GM21619 (cell line): ENCODE results near the gene TMEM72.

ENCODE experiments used
- ATAC-seq: cut with Tn5 transposase; IDR thresholded peaks from one replicate; pipeline ENCODE4 v1.9.1; 2021; ENCODE audit not compliant: unreplicated experiment

Gene TMEM72

GRCh38 chr10:44951576-44952226, 40.6 kb downstream of the TMEM72 start:
- ATAC-seq: no peak

- ATAC-seq: no peak
These were observed 41.7 kb downstream of the TMEM72 start for GRCh38 chr10:44952779-44953231.

- no peak for ATAC-seq
These were observed 42.9 kb downstream of the TMEM72 start for GRCh38 chr10:44954042-44954441.

- ATAC-seq: no peak
These were observed 43.8 kb downstream of the TMEM72 start for GRCh38 chr10:44954962-44955361.

DNA sequence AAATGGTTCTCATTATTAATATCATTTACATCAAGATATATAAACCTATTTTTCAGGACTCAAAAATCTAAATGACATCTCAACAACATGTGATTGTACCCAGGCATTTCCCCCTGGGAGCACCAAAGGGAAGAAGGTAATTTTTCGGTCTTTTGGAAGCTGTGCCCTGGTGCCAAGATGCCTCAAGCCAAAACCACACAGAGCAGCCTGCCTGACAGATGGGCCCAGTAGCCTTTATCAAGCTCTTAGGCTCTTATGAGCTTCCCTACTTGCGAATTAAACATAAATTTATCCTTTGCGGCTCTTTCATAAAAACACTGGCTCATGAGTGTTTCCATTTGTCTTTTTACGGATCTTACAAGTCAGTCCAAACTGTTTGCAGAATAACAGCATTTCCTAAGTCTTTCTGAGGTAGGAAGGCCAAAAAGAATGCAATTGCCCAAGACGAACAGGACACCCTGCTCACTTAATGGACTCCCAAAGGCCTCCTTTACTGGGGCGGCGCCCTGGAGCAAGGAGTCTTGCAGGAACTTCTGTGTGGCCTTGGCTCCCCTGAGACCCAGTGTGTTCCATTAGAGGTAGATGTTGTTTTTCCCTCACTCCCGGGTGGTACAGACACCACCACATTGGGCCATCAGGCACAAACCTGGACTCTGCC, 44.4 kb downstream of the TMEM72 start:
- ATAC-seq: no peak

DNA sequence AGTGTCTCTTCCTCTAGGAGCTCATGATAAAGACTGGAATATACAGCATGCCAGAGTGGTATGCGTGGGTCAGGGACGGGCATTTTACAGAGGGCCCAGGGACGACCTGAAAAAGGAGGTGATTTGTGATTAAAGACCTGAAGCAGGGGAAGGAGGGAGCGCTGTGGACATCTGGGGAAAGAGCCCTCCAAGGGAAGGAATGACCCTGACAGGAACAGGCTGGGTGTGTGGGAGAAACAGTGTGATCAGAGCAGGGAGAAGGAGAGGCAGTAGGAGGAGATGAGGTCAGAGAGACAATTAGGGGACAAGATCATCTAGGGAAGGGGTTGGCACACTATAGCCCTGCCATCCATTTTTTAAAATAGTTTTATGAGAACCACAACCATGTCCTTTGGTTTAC, 45.1 kb downstream of the TMEM72 start:
- ATAC-seq: no peak

DNA sequence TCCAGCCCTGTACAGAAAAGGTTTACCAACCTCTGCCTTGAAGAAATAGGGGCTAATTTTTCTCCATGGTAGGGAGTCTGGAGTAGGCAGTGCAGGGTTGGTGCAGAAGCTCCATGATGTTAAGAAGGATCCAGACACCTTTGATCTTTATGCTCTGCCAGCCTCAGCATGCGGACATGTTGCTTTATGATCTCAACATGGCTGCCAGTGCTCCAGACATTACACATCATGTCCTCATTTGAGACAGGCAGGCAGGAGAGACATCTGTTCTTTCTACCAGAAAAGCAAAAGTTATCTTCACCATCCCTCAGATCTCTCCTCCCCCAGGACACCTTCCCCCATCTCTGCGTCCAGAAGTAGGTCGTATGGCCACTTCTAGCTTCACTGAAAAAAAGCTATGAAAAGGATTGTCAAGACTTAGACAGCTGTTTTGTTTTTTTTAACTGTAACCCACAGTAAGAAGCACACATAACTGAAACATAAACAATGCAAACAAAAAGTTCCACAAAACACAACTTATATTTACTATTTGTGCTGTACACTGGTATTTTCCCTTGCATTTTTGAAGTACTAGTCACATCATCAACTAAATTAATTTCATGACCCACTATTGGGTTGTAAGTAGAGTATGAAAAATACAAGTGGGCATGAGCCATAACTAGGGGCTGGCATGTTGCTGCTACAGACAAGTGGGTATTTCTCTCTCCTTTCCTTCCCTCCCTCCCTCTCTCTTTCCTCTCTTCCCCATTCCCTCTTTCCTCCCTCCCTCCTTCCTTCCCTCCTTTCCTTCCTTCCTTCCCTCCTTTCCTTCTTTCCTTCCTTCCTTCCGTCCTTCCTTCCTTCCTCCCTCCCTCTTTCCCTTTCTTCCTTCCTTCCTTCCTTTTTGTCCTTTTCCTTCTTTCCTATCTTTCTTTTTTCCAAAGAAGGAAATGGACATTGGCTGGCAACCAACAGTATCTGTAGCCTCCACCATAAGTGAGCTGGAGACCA, 45.9 kb downstream of the TMEM72 start:
- no peak for ATAC-seq

- ATAC-seq: no peak
These were observed 47.2 kb downstream of the TMEM72 start for GRCh38 chr10:44958196-44958897.

- no peak for ATAC-seq
These were observed 47.7 kb downstream of the TMEM72 start for GRCh38 chr10:44958898-44959246.

DNA sequence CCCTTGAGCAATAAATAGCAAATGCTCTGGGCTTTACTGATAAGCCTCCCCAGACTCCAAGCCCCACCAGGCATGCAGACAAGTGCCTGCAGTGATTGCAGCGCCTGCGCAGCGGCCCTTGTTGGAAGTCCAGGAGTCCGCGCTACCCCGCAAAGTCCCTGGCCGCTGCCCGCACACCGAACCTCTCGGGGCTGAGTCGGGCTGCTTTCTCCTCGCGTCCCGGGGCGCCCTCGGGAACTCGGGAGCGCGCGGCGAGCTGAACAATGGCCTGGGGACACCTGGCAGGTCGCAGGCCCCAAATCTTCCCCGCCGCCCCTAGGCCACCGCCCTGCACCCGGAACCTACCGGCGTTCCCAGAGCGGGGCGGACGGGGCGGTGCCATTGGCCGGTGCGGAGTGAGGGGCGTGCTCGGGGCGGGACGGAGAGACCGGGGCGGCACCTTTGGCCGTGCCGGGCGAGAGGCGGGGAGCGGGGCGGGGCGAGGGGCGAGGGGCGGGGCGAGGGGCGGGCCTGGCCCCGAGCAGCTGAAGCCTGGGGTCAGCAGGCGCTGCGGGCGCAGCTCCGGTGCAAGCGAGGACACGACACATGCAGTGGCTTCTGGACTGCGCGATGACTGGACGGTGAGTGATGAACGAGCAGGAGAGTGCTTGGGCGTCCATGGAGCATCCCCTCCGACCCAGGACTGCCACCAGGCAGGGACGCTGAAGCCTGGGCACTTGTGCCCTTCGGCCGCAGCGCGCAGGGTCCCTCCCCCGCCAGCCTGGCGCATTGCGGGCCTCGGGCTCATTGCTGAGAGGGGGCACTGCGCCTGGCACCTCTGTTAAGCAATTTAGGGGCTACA, 48.3 kb downstream of the TMEM72 start, which contains the start of gene RASSF4:
Gene RASSF4, plus strand, starts transcription at position 556 of the 841 bp plus-strand sequence. CDS start 10,401 bp downstream, outside the sequence.
- ATAC-seq: peak; percentile 92

- no peak for ATAC-seq
These were observed 48.9 kb downstream of the TMEM72 start for GRCh38 chr10:44960088-44960460.

DNA sequence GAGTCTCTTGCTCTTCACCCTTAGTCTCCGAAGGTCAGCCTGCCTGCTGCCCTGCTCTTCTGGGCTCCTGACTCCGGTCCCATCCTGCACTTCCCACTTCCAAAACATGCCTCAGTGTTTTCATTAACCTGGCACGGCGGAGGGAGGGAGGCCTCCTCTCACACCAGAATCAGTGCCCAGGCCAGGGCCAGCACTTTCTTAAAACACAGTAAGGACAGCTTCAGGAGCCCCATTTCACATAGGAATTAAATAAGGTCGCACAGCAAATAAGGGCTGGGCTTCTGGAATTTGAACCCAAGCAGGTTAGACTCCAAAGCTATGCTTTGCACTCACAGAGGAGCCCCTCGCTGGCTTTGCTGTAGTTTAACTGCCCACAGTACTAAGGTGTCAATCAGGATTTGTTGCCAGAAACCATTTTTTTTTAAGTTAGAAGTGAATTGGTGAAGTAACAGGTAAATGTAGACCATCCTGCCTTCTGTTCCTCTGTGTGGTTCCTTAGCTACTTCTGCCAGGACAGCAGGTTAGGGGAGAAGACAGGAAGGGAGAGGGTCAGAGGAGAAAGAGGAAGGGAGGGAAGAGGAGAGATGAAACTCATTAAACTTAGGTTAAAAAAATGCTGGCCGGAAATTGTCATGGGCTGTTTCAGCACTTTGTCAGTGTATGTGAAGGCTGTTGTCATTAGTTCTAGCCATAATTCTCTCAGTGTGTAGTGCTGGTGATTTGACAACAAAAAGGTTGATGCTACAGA, 49.5 kb downstream of the TMEM72 start:
- ATAC-seq: no peak

DNA sequence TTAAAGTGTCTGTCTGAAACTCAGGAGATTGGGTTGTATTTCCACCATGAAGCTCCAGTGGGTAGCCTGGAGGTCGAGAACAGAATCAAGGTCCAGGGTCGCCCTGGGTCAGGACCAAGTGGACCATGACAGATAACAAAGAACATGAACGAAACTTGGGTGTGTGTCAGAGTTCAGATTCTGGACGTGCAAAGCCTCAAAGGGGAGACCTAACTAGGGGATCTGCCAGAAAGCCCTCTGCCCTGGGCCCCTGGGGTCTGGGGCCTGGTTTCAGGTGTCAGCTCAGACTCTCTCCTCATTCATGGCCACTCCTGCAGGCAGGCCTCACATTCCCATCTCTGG, 50.1 kb downstream of the TMEM72 start:
- ATAC-seq: no peak

DNA sequence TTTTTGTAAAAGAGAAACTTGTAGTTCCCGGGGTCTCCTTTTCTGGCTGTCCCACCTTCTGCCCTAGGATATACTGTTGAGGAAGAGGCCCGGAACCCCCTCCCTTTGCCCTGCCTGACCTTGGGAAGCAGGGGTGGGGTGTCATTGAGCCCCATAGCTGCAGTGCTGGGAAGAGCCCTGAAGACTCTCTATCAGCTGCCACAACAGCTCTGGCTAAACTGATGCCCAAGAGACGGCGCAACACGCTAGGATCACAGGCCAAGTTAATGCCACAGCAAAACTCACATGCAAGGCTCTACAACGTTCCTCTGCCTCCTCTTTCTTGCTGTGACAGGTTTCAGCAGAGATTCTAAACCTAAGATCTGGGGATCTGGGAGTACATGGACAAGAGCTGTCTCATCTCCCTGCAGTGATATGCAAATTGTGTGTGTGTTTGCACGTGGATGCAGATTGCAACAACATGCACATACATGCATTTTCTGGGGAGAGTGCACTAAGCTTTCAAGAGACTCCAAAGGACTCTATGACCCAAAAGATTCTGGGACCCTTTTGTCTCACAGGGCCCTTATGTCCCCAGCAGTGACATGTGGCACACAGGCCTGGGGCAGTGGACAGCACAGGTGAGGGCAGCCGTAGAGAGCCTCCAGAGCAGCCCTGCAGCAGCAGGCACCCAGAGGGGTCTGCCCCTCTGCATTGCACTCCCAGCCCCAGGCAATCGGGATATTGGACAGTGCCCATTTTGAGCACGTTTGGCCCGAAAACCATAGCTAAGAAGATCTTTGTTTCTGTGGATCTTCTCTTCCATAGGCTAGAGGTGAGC, 51.0 kb downstream of the TMEM72 start:
- ATAC-seq: no peak

- ATAC-seq: no peak
These were observed 52.0 kb downstream of the TMEM72 start for GRCh38 chr10:44962870-44963738.

GRCh38 chr10:44963772-44964633, 52.9 kb downstream of the TMEM72 start:
- no peak for ATAC-seq

GRCh38 chr10:44965104-44965503, 54.0 kb downstream of the TMEM72 start:
- ATAC-seq: no peak
